ENCODE measurements around the gene CFHR4. TPM values are rescaled to one million over a fixed set of nuclear protein-coding genes. Genes with fewer than 3 reads are reported as not detected.

Gene CFHR4
- total RNA-seq, 1 experiment from 2014 or later = not detected

DNA sequence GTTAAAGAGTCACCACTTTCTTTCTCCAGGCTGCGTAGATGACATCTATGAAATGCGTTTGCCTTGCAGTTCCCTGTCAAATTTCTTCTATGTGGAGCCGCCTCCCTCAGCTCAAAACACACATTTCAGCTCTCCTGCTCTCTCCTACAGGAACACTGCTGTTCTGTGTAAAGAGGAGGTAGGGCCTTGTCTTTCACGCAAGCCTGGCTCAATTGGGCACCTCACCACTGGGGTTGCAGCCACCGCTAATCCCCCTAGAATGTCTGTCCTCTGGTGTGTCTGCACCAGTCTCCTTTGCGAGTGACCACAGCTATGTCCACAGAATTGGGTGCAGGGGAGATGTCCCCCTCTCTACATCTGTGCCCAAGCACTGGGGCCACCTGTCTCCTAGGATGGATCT lies 31.8 kb upstream of the CFHR4 start:
- no CpG with 5 or more reads among the region's 6 CpGs for WGBS (ENCODE audit: extremely low coverage, insufficient read length, low lambda C conversion rate)
- H2AFZ ChIP-seq (ENCODE audit: low read length) = no peak overlapping the region

More for the DNA sequence above, 31.8 kb upstream of the CFHR4 start:
- Histone ChIP-seq H3K79me1 (ENCODE audit: insufficient read depth, low read depth, low read length, poor library complexity, severe bottlenecking) (no peaks in the 10 kb centered on the region), H3K18ac (ENCODE audit: insufficient read length, low read depth, low read length) (no peak overlapping the region), H2BK5ac (ENCODE audit: insufficient read length, low read length) (no peak overlapping the region), H2BK120ac (ENCODE audit: low read depth, low read length, poor library complexity, severe bottlenecking) (no peak overlapping the region), H3K79me2 (ENCODE audit: insufficient read depth, low read length) (no peaks in the 10 kb centered on the region), H4K5ac (ENCODE audit: insufficient read length, low read depth, low read length) (no peak overlapping the region), H2AK5ac (ENCODE audit: insufficient read length, low read length) (no peak overlapping the region), H3K27ac (ENCODE audit: insufficient read length, low read depth, low read length) (no peak overlapping the region), H3K4me2 (ENCODE audit: insufficient read depth, insufficient read length, low read length) (no peak overlapping the region), H3K9me3 (ENCODE audit: control insufficient read depth, low read depth, low read length) (no peaks in the 10 kb centered on the region), H3K23ac (ENCODE audit: insufficient read length, low read depth, low read length) (no peak overlapping the region), H3K4me1 (ENCODE audit: insufficient read depth, low read length) (no peaks in the 10 kb centered on the region), H3K23me2 (ENCODE audit: insufficient read length, low read depth, low read length, poor library complexity, severe bottlenecking) (no peaks in the 10 kb centered on the region), H2BK20ac (ENCODE audit: low read depth, low read length, poor library complexity, severe bottlenecking) (no peak overlapping the region), H3K9ac (ENCODE audit: extremely low read depth, insufficient read length, low read length) (no peak overlapping the region), H4K20me1 (ENCODE audit: control insufficient read depth, insufficient read depth, insufficient read length) (no peaks in the 10 kb centered on the region), H3K4ac (ENCODE audit: low read depth, low read length) (no peak overlapping the region), H2BK12ac (ENCODE audit: insufficient read length, low read depth, low read length) (no peak overlapping the region), H3K27me3 (ENCODE audit: insufficient read depth, low read length) (no peaks in the 10 kb centered on the region), H2BK15ac (ENCODE audit: low read depth, low read length) (no peak overlapping the region), H3K56ac (ENCODE audit: insufficient read length, low read depth, low read length) (no peak overlapping the region), H3T11ph (ENCODE audit: low read length) (no peak overlapping the region), H4K8ac (replicated peaks; ENCODE audit: insufficient read length, low read depth, low read length) (no peak overlapping the region), H3K14ac (ENCODE audit: insufficient read depth, low read length) (no peak overlapping the region), H4K91ac (ENCODE audit: insufficient read length, low read depth, low read length) (no peak overlapping the region)
- no peak for DNase-seq
- H3K27me3 Mint-ChIP-seq (ENCODE audit: low read depth) = no peaks in the 10 kb centered on the region
- no peaks in the 10 kb centered on the region for H3K9me3 Mint-ChIP-seq
- no peaks in the 10 kb centered on the region for H3K36me3 Mint-ChIP-seq (ENCODE audit: insufficient read depth in 1 of 3, low read depth in 3 of 3)
- TF ChIP-seq, protein P1, sequence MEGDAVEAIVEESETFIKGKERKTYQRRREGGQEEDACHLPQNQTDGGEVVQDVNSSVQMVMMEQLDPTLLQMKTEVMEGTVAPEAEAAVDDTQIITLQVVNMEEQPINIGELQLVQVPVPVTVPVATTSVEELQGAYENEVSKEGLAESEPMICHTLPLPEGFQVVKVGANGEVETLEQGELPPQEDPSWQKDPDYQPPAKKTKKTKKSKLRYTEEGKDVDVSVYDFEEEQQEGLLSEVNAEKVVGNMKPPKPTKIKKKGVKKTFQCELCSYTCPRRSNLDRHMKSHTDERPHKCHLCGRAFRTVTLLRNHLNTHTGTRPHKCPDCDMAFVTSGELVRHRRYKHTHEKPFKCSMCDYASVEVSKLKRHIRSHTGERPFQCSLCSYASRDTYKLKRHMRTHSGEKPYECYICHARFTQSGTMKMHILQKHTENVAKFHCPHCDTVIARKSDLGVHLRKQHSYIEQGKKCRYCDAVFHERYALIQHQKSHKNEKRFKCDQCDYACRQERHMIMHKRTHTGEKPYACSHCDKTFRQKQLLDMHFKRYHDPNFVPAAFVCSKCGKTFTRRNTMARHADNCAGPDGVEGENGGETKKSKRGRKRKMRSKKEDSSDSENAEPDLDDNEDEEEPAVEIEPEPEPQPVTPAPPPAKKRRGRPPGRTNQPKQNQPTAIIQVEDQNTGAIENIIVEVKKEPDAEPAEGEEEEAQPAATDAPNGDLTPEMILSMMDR (conservative IDR thresholded peaks at IDR 0.05) = no peak
- no peak overlapping the region for H3K4me3 Mint-ChIP-seq
- H3K4me1 Mint-ChIP-seq = no peaks in the 10 kb centered on the region
- peak overlapping the region in 1 of 3 experiments; percentile 68; a peak in 2 of 7 replicates for H3K27ac Mint-ChIP-seq
